ENCODE data around the gene TMEM270. TPM values are rescaled to one million over a fixed set of nuclear protein-coding genes. Genes with fewer than 3 reads are reported as not detected.

The TMEM270 gene
- polyA plus RNA-seq, 1 of the 3 experiments (the other 2 are of a cell fraction): 0.71 TPM

GRCh38 chr7:73829921-73830680, 30.9 kb upstream of the TMEM270 start:
- no peak overlapping the region for H2AFZ ChIP-seq (ENCODE audit: low read depth)
- 0 out of 2 replicates have a peak overlapping the region, but pooled peaks have one; percentile 16 for H3K4me2 ChIP-seq
- no peak overlapping the region for H3K9ac ChIP-seq
- TF ChIP-seq GATA2 (CRISPR knock-in tag; IDR thresholded peaks at IDR 0.05): no peak
- TF ChIP-seq USF1 (IDR thresholded peaks at IDR 0.05; ENCODE audit: borderline replicate concordance, low read depth): no peak
- peak; percentile 36; the same call in 1 of the 2 replicates for TF ChIP-seq CTCF (IDR thresholded peaks at IDR 0.05)
- DNase-seq: no peak
- ChIA-PET CTCF (interaction anchor here (0.9 to 6.3 kb wide), 6 partner anchors 11 to 376 kb away, joined by 3 to 44 read pairs (median 6); partner anchors contain the start of gene METTL27), POLR2A (interaction anchor here (0.6 to 1.7 kb wide), 2 partner anchors 7 to 10 kb away, joined by 3 read pairs; no protein-coding TSS in a partner anchor)
- H3K36me3 ChIP-seq (replicated peaks in 1 of 2; ENCODE audit: control insufficient read depth in 1 of 2, insufficient read depth in 2 of 2, low read length in 1 of 2): no peaks in the 10 kb centered on the region
- no peak overlapping the region for H3K4me3 ChIP-seq (ENCODE audit: low read depth in 2 of 2, low read length in 1 of 2)
- H3K79me2 ChIP-seq (ENCODE audit: insufficient read depth): no peaks in the 10 kb centered on the region
- peaks cover 19 to 54% of the 10 kb centered on the region in 2 experiments for H3K4me1 ChIP-seq (ENCODE audit: control insufficient read depth in 1 of 2, insufficient read depth in 2 of 2, low read depth in 1 of 2, low read length in 1 of 2)
- no peaks in the 10 kb centered on the region for H3K9me3 ChIP-seq
- no peaks in the 10 kb centered on the region for H4K20me1 ChIP-seq (ENCODE audit: insufficient read depth)
- WGBS (ENCODE audit: low lambda C conversion rate): 89% methylated on average over 13 of the region's 13 CpGs
- H3K27me3 ChIP-seq (ENCODE audit: insufficient read depth): no peaks in the 10 kb centered on the region
- H3K9me2 ChIP-seq: no peaks in the 10 kb centered on the region
- H3K27ac ChIP-seq (ENCODE audit: low read depth in 2 of 2, low read length in 1 of 2): no peak overlapping the region; a peak in 1 of 4 replicates
- H3F3A ChIP-seq (replicated peaks; ENCODE audit: insufficient read depth): peaks cover 17% of the 10 kb centered on the region

- ChIA-PET POLR2A (no interaction called here), CTCF (interaction anchor here (1.2 to 6.3 kb wide), 2 partner anchors 10 to 20 kb away, joined by 3 to 44 read pairs; partner anchors contain the start of gene METTL27)
- WGBS (ENCODE audit: low lambda C conversion rate): 86% methylated on average over 28 of the region's 42 CpGs
- Histone ChIP-seq H3K4me3 (ENCODE audit: low read depth in 2 of 2, low read length in 1 of 2) (no peak within 1 kb of the TSS), H3K9me2 (no peaks in the 10 kb centered on the region), H3K9ac (no peak within 1 kb of the TSS), H3K79me2 (ENCODE audit: insufficient read depth) (no peaks in the 10 kb centered on the region), H3K4me1 (ENCODE audit: control insufficient read depth in 1 of 2, insufficient read depth in 2 of 2, low read depth in 1 of 2, low read length in 1 of 2) (peaks cover 19 to 54% of the 10 kb centered on the region in 2 experiments), H3K36me3 (replicated peaks in 1 of 2; ENCODE audit: control insufficient read depth in 1 of 2, insufficient read depth in 2 of 2, low read length in 1 of 2) (no peaks in the 10 kb centered on the region), H3K27ac (ENCODE audit: low read depth in 2 of 2, low read length in 1 of 2) (no peak within 1 kb of the TSS; a peak in 1 of 4 replicates), H3K27me3 (ENCODE audit: insufficient read depth) (no peaks in the 10 kb centered on the region), H4K20me1 (ENCODE audit: insufficient read depth) (no peaks in the 10 kb centered on the region), H3F3A (replicated peaks; ENCODE audit: insufficient read depth) (peaks cover 17% of the 10 kb centered on the region), H3K9me3 (no peaks in the 10 kb centered on the region), H2AFZ (ENCODE audit: low read depth) (no peak within 1 kb of the TSS), H3K4me2 (0 out of 2 replicates have a peak within 1 kb of the TSS, but pooled peaks have one; percentile 16)
- DNase-seq: no peak
- TF ChIP-seq MAX (IDR thresholded peaks at IDR 0.05; ENCODE audit: low read depth) (no peak), REST (IDR thresholded peaks at IDR 0.05; ENCODE audit: low read depth, low read length) (peak; percentile 79; the same call in 1 of the 2 replicates)
These were observed 30.0 kb upstream of the TMEM270 start, which contains the start of gene CLDN4 for GRCh38 chr7:73830681-73831583. Gene CLDN4, plus strand, starts transcription at chr7:73830996. Its CDS starts 206 bp downstream, at chr7:73831202.

Data from SK-N-SH (cell line).